Left ventricle myocardium inferior (tissue), 1 donor: Measurements from ENCODE around the gene ZSWIM3. TPM values are rescaled to one million over a fixed set of nuclear protein-coding genes. Genes with fewer than 3 reads are reported as not detected.

Source experiments
- DNase-seq: peaks from one replicate; pipeline ENCODE4 v3.0.0-alpha.2; 2020
- H3K27ac ChIP-seq: fragments of 200-600 bp; replicated peaks from 2 replicates; pipeline ENCODE4 v1.8.0; 2021
- H3K27me3 ChIP-seq: fragments of 200-600 bp; 2 replicates; pipeline ENCODE4 v1.8.0; 2021; ENCODE audit warnings: low read depth
- H3K36me3 ChIP-seq: fragments of 200-600 bp; 2 replicates; pipeline ENCODE4 v1.8.0; 2021
- H3K4me1 ChIP-seq: fragments of 200-600 bp; 2 replicates; pipeline ENCODE4 v1.8.0; 2021
- H3K4me3 ChIP-seq: fragments of 200-600 bp; 2 replicates; pipeline ENCODE4 v1.8.0; 2021; ENCODE audit warnings: mild to moderate bottlenecking, moderate library complexity
- H3K9me3 ChIP-seq: fragments of 200-600 bp; replicated peaks from 2 replicates; pipeline ENCODE4 v1.8.0; 2021
- intact Hi-C: fragments of 100-400 bp; cut with micrococcal nuclease; formaldehyde crosslinking; loops from one replicate; pipeline ENCODE4 v1.11.0; 2022
- total RNA-seq: library from RNA; stranded (reverse); fragmentation: NEBNext Ultra II Directional; extraction: Animal tissue kit (Norgen Biotek cat#: 25700); gene quantifications from one replicate; pipeline ENCODE4 v1.2.1, GENCODE V29; 2021
- TF ChIP-seq, protein P1 (sequence below): fragments of 200-600 bp; IDR thresholded peaks from 2 replicates; pipeline ENCODE4 v1.8.0; 2021; ENCODE audit warnings: antibody characterized with exemption, mild to moderate bottlenecking, borderline replicate concordance
- donor health status: DM: no; HTN: yes; CAD: no; lungs with severe emphysema.

ZSWIM3 gene
- total RNA-seq, 1 donor from 2014 or later, result 2.0 TPM

- Histone ChIP-seq H3K27ac (no peak overlapping the region), H3K4me1 (peaks cover 55% of the 10 kb centered on the region), H3K36me3 (peaks cover 88% of the 10 kb centered on the region), H3K27me3 (no peaks in the 10 kb centered on the region), H3K9me3 (no peaks in the 10 kb centered on the region), H3K4me3 (no peak overlapping the region)
- DNase-seq, result no peak
- TF ChIP-seq, protein P1, sequence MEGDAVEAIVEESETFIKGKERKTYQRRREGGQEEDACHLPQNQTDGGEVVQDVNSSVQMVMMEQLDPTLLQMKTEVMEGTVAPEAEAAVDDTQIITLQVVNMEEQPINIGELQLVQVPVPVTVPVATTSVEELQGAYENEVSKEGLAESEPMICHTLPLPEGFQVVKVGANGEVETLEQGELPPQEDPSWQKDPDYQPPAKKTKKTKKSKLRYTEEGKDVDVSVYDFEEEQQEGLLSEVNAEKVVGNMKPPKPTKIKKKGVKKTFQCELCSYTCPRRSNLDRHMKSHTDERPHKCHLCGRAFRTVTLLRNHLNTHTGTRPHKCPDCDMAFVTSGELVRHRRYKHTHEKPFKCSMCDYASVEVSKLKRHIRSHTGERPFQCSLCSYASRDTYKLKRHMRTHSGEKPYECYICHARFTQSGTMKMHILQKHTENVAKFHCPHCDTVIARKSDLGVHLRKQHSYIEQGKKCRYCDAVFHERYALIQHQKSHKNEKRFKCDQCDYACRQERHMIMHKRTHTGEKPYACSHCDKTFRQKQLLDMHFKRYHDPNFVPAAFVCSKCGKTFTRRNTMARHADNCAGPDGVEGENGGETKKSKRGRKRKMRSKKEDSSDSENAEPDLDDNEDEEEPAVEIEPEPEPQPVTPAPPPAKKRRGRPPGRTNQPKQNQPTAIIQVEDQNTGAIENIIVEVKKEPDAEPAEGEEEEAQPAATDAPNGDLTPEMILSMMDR, result no peak
- intact Hi-C loops, result no loop called here
These were observed 16.7 kb upstream of the ZSWIM3 start for GRCh38 chr20:45840700-45841198.

DNA sequence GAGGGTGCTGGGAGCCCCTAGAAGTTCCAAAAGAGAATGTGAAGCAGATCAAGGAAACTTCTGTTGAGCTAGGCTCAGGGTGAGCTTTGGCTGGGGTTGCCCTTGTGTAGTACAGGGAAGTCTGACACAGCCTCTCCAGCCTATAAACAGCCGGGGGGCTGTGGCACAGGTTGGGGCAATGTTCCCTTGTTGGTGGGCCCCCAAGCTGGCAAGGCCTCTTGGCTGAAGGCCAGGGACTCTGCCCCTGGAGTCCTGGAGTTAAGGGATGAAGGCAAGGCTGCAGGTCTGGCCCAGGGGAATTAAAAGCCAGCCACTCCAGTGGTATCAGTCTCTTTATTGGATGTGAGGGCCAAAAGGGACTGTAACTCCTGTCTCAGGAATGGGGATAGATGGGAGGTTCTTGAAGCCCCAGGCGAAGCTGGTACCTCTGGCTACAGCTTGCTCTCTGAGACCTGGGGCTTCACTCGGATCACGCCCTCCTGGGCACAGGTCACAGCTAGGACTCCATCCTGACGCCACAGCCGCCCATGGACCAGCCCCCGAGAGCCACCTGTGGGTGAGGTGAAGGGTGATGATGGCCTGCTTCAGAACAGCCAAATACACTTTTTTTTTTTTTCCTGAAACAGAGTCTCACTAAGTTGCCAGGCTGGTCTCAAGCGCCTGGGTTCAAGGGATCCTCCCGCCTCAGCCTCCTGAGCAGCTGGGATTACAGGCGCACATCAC, 15.8 kb upstream of the ZSWIM3 start:
- H3K36me3 ChIP-seq, result peaks cover 95% of the 10 kb centered on the region
- intact Hi-C loops, result no loop called here
- DNase-seq, result no peak
- peaks cover 47% of the 10 kb centered on the region for H3K4me1 ChIP-seq
- TF ChIP-seq, protein P1, result no peak
- H3K9me3 ChIP-seq, result no peaks in the 10 kb centered on the region
- H3K4me3 ChIP-seq, result no peak overlapping the region
- H3K27me3 ChIP-seq, result no peaks in the 10 kb centered on the region
- peak overlapping the region; percentile 32 for H3K27ac ChIP-seq

- intact Hi-C loops, result no loop called here
- DNase-seq, result no peak
- H3K36me3 ChIP-seq, result peaks cover 96% of the 10 kb centered on the region
- TF ChIP-seq, protein P1, result no peak
- peaks cover 40% of the 10 kb centered on the region for H3K4me1 ChIP-seq
- peak overlapping the region; percentile 32 for H3K27ac ChIP-seq
- H3K4me3 ChIP-seq, result no peak overlapping the region
- no peaks in the 10 kb centered on the region for H3K9me3 ChIP-seq
- H3K27me3 ChIP-seq, result no peaks in the 10 kb centered on the region
These were observed 15.1 kb upstream of the ZSWIM3 start for GRCh38 chr20:45842169-45842812.

GRCh38 chr20:45843506-45843905, 13.9 kb upstream of the ZSWIM3 start:
- Histone ChIP-seq H3K9me3 (no peaks in the 10 kb centered on the region), H3K36me3 (peaks cover 93% of the 10 kb centered on the region), H3K4me3 (no peak overlapping the region), H3K27ac (peak overlapping the region; percentile 32), H3K4me1 (peaks cover 38% of the 10 kb centered on the region), H3K27me3 (no peaks in the 10 kb centered on the region)
- DNase-seq, result no peak
- TF ChIP-seq, protein P1, result no peak
- intact Hi-C loops, result no loop called here

DNA sequence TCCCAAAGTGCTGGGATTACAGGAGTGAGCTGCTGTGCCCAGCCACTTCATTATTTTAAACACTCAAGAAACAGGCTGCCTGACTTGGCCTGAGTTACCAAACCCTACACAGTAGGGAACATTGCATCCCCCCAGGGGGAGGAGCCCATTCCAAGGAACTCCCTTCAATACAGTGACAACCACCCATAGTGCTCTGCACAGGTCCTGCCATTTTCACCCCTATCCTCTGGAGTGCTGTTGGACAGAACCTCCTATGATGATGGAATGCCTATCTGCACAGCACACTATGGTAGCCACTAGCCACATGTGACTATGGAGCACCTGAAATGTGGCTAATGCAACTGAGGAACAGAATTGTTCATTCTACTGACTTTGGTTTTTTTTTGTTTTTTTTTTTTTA, 12.0 kb upstream of the ZSWIM3 start:
- Histone ChIP-seq H3K4me1 (peaks cover 38% of the 10 kb centered on the region), H3K4me3 (no peak overlapping the region), H3K27ac (no peak overlapping the region), H3K27me3 (no peaks in the 10 kb centered on the region), H3K9me3 (no peaks in the 10 kb centered on the region), H3K36me3 (peaks cover 92% of the 10 kb centered on the region)
- TF ChIP-seq, protein P1, result no peak
- DNase-seq, result no peak
- intact Hi-C loops, result no loop called here
